IPS-18a (cell line): Measurements from ENCODE around the gene INPP5E.

Experiments
- H3K27ac ChIP-seq: one replicate; pipeline ENCODE4 v1.5.1; 2013; ENCODE audit warnings: low read length
- H3K27me3 ChIP-seq: one replicate; pipeline ENCODE4 v1.6.1; 2013; ENCODE audit warnings: mild to moderate bottlenecking, low read length; ENCODE audit not compliant: control insufficient read depth, insufficient read depth
- H3K36me3 ChIP-seq: one replicate; pipeline ENCODE4 v1.6.1; 2013; ENCODE audit warnings: low read depth, low read length; ENCODE audit not compliant: control insufficient read depth
- H3K4me1 ChIP-seq: one replicate; pipeline ENCODE4 v1.6.1; 2013; ENCODE audit warnings: low read depth, low read length; ENCODE audit not compliant: control insufficient read depth
- H3K4me3 ChIP-seq: one replicate; pipeline ENCODE4 v1.5.1; 2013; ENCODE audit warnings: low read length
- H3K9ac ChIP-seq: one replicate; pipeline ENCODE4 v1.6.1; 2013; ENCODE audit warnings: mild to moderate bottlenecking, low read length, moderate library complexity
- H3K9me3 ChIP-seq: one replicate; pipeline ENCODE4 v1.6.1; 2013; ENCODE audit warnings: low read depth, low read length; ENCODE audit not compliant: control insufficient read depth

Gene INPP5E

DNA sequence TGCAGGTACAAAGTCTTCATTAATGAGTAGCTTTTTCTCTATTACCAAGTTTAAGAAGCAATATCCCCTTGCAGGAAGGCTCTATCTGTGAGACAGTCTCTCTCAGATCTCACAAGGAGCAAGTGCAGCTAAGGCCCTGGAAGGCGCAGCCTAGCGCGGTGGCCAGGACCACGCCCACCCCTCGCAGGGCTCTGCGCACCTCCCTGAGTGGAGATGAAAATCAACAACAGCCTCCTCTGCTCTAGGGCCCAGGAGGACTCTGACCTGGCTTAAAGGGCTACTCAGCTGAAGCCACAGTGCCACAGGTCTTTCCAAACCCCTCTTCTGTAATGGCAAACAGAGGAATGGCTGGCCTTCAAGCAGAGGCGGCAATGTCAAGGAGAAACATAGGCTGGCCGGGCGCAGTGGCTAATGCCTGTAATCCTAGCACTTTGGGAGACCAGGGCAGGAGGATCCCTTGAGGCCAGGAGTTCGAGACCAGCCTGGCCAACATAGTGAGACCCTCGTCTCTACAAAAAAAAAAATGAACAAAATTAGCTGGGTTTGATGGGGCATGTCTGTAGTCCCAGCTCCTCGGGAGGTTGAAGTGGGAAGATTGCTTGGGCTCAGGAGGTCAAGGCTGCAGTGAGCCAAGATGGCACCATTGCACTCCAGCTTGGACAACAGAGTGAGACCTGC lies 31.3 kb upstream of the INPP5E start:
- no peaks in the 10 kb centered on the region for H3K9me3 ChIP-seq
- no peaks in the 10 kb centered on the region for H3K27me3 ChIP-seq
- H3K27ac ChIP-seq = no peak overlapping the region
- H3K36me3 ChIP-seq = peaks cover 96% of the 10 kb centered on the region
- H3K4me3 ChIP-seq = no peak overlapping the region
- no peaks in the 10 kb centered on the region for H3K4me1 ChIP-seq
- H3K9ac ChIP-seq = no peak overlapping the region

DNA sequence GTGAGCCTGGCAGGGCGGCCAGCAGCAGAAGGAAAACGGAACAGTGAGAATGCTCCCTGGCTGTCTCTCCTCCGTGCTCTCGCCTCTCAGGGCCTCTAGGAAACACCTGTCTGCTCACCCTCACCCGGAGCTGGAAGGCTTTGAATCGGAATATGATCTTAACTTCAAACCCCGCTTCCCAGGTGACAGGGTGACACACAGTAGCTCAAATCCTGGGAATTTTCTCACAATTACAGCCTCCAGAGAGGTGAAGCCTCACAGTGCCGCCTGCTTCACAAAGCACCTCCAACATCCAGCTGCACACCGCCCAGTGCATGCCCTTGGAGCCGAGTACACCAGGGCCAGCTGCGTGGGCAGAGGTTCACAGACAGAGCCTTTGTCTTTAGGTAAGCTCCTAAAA lies 30.7 kb upstream of the INPP5E start:
- peaks cover 96% of the 10 kb centered on the region for H3K36me3 ChIP-seq
- no peaks in the 10 kb centered on the region for H3K27me3 ChIP-seq
- H3K4me1 ChIP-seq = no peaks in the 10 kb centered on the region
- H3K27ac ChIP-seq = no peak overlapping the region
- no peaks in the 10 kb centered on the region for H3K9me3 ChIP-seq
- H3K4me3 ChIP-seq = no peak overlapping the region
- H3K9ac ChIP-seq = no peak overlapping the region

GRCh38 chr9:136467766-136468165 lies 28.1 kb upstream of the INPP5E start:
- Histone ChIP-seq H3K4me3 (no peak overlapping the region), H3K9me3 (no peaks in the 10 kb centered on the region), H3K27me3 (no peaks in the 10 kb centered on the region), H3K4me1 (no peaks in the 10 kb centered on the region), H3K9ac (no peak overlapping the region), H3K27ac (no peak overlapping the region), H3K36me3 (peaks cover 96% of the 10 kb centered on the region)

DNA sequence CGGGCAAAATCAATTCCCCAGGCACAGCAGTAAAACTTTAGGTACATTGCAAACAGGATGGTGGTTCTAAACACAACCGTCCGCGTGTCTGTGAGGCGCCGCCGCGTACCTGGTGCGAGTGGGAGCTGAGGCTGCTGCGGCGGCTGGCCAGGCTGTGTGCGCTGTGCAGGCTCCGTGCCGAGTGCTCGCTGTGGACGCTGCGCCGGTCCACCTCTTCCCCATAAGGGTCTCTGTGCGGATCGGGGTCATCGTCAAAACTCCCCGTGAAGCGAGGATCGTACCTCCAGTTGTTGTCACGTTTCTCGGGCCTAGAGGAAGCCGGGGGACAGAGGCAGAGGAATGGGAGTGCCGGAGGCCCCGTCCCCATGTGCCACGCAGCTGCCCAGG lies 26.5 kb upstream of the INPP5E start:
- H3K4me3 ChIP-seq = no peak overlapping the region
- no peaks in the 10 kb centered on the region for H3K4me1 ChIP-seq
- no peaks in the 10 kb centered on the region for H3K27me3 ChIP-seq
- no peak overlapping the region for H3K27ac ChIP-seq
- H3K9ac ChIP-seq = no peak overlapping the region
- peaks cover 94% of the 10 kb centered on the region for H3K36me3 ChIP-seq
- H3K9me3 ChIP-seq = no peaks in the 10 kb centered on the region

- no peaks in the 10 kb centered on the region for H3K9me3 ChIP-seq
- H3K27me3 ChIP-seq = no peaks in the 10 kb centered on the region
Observed at GRCh38 chr9:136465500-136466154, 26.0 kb upstream of the INPP5E start.

DNA sequence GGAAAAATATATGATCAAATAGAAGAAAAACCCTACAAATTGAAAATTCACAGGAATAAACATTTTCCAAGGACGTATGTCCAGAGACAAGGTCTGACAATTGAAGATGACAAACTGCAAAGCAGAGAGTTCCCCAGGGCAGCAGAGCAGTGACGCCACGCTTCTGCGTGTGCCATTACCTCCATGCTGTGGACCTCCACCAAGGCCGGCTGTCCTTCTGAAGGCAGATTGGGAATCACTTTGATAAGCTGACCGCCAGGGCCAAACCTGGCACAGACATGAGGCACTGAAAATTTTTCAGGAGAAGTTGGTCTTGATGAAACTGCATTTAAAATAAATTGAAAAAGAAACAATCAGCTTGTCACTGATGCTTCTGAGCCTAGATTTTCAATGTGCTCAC lies 24.6 kb upstream of the INPP5E start:
- Histone ChIP-seq H3K9me3 (no peaks in the 10 kb centered on the region), H3K4me1 (no peaks in the 10 kb centered on the region), H3K27ac (no peak overlapping the region), H3K27me3 (no peaks in the 10 kb centered on the region), H3K36me3 (peaks cover 93% of the 10 kb centered on the region), H3K9ac (no peak overlapping the region), H3K4me3 (no peak overlapping the region)

More at GRCh38 chr9:136465500-136466154, 26.0 kb upstream of the INPP5E start:
- Histone ChIP-seq H3K27ac (no peak overlapping the region), H3K4me3 (no peak overlapping the region), H3K36me3 (peaks cover 94% of the 10 kb centered on the region), H3K4me1 (no peaks in the 10 kb centered on the region), H3K9ac (no peak overlapping the region)

- Histone ChIP-seq H3K27me3 (no peaks in the 10 kb centered on the region), H3K4me3 (no peak overlapping the region), H3K27ac (no peak overlapping the region), H3K36me3 (peaks cover 93% of the 10 kb centered on the region), H3K4me1 (no peaks in the 10 kb centered on the region), H3K9ac (no peak overlapping the region), H3K9me3 (no peaks in the 10 kb centered on the region)
Observed at GRCh38 chr9:136463578-136463977, 23.9 kb upstream of the INPP5E start.

GRCh38 chr9:136462664-136463063 lies 23.0 kb upstream of the INPP5E start:
- H3K4me3 ChIP-seq = no peak overlapping the region
- no peaks in the 10 kb centered on the region for H3K9me3 ChIP-seq
- H3K27me3 ChIP-seq = no peaks in the 10 kb centered on the region
- H3K9ac ChIP-seq = no peak overlapping the region
- peaks cover 89% of the 10 kb centered on the region for H3K36me3 ChIP-seq
- no peak overlapping the region for H3K27ac ChIP-seq
- H3K4me1 ChIP-seq = no peaks in the 10 kb centered on the region

DNA sequence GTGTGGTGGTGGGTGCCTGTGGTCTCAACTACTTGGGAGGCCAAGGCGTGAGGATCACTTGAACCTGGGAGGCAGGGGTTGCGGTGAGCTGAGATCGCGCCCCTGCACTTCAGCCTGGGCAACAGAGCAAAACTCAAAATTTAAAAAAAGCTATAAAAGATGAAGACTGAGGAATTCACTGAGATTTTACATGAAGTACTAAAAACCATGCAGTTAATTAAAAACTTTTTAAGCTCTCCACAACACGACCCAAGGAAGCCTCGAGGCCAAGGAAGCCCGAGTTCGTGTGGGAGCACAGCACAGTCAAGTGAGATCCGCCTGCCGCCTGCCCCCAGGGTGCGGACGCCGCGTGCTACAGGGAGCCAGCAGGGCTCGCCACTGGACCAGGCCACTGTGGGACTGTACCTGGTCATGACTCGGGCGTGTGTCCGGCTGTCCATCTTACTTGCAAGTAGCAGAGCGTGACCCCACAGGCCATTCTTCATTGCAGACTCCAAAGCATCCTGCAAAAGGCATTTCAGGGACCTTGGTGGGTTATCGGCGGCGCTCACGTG lies 21.2 kb upstream of the INPP5E start:
- Histone ChIP-seq H3K9ac (no peak overlapping the region), H3K4me3 (no peak overlapping the region), H3K27ac (no peak overlapping the region), H3K36me3 (peaks cover 90% of the 10 kb centered on the region), H3K4me1 (no peaks in the 10 kb centered on the region), H3K9me3 (no peaks in the 10 kb centered on the region), H3K27me3 (no peaks in the 10 kb centered on the region)

- Histone ChIP-seq H3K9me3 (no peaks in the 10 kb centered on the region), H3K4me1 (no peaks in the 10 kb centered on the region), H3K9ac (no peak overlapping the region), H3K36me3 (peaks cover 88% of the 10 kb centered on the region), H3K4me3 (no peak overlapping the region), H3K27me3 (no peaks in the 10 kb centered on the region), H3K27ac (no peak overlapping the region)
Observed at GRCh38 chr9:136459425-136459824, 19.8 kb upstream of the INPP5E start.

DNA sequence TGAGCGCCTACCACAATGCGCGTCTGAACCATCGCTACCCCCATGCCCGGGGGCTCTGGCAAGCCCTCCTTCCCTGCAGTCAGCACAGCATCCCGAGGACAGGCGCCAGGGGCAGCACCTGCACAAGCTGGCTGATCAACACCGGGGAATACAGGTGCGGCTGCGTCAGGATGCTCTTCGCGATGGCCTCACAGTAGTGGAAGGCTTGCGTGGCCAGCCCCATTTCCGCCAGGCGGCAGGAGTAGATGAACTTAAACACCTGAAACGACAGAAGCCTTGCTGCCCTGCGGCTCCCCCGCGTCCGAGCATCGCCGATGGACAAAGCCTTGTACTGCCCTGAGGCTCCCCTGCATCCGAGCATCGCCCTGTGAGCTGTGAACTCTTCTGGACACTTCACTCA lies 17.7 kb upstream of the INPP5E start:
- H3K27me3 ChIP-seq = no peaks in the 10 kb centered on the region
- no peak overlapping the region for H3K9ac ChIP-seq
- H3K9me3 ChIP-seq = no peaks in the 10 kb centered on the region
- H3K4me1 ChIP-seq = no peaks in the 10 kb centered on the region
- H3K36me3 ChIP-seq = peaks cover 82% of the 10 kb centered on the region
- no peak overlapping the region for H3K27ac ChIP-seq
- no peak overlapping the region for H3K4me3 ChIP-seq

DNA sequence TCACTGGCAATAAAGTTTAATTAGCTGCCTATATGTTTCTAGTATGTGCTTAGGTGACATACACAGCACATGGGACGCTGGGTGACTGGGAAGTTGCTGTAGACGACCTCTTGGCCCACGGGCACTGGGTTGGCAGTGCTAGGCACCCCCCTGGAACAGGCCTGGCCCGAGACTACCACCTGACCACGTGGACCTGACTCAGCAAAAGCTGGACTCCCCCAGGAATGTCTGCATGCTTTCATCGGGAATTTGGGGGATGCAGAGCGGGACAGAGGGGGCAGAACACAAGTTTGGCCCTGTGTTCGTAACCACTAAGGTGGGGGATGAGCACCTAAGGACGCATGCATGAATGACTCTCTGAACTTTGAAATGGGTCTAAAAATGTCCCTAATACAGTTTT lies 16.6 kb upstream of the INPP5E start:
- no peak overlapping the region for H3K9ac ChIP-seq
- no peaks in the 10 kb centered on the region for H3K4me1 ChIP-seq
- no peaks in the 10 kb centered on the region for H3K27me3 ChIP-seq
- H3K36me3 ChIP-seq = peaks cover 81% of the 10 kb centered on the region
- H3K4me3 ChIP-seq = no peak overlapping the region
- H3K27ac ChIP-seq = no peak overlapping the region
- H3K9me3 ChIP-seq = no peaks in the 10 kb centered on the region
